ENCODE data around the gene ZNF524. TPM values are rescaled to one million over a fixed set of nuclear protein-coding genes. Genes with fewer than 3 reads are reported as not detected.
"Not testable (repeated sequence)": the region's sequence is repeated elsewhere in the genome, so short reads cannot be mapped to it uniquely, and the experiment has no call there.

The ZNF524 gene
- total RNA-seq, 1 experiment from 2014 or later = 5.5 TPM

DNA sequence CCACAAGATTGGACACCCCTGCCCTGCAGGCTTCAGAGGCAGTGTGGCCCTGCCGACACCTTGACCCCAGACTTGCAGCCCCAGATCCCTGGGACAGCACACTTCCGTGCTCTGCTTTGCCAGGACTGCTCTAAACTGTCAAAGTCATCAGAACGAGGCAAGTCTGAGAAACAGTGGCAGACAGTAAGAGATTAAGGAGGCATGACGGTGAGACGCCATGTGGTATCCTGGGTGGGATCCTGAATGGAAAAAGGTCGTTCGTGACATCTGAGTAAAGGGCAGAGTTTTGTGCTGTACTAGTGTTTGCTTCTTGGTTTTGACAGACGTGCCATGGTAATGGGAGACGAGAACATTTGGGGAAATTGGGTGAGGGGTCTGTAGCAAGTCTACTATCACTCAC lies 33.3 kb upstream of the ZNF524 start (continued):
- TF ChIP-seq, protein P1, sequence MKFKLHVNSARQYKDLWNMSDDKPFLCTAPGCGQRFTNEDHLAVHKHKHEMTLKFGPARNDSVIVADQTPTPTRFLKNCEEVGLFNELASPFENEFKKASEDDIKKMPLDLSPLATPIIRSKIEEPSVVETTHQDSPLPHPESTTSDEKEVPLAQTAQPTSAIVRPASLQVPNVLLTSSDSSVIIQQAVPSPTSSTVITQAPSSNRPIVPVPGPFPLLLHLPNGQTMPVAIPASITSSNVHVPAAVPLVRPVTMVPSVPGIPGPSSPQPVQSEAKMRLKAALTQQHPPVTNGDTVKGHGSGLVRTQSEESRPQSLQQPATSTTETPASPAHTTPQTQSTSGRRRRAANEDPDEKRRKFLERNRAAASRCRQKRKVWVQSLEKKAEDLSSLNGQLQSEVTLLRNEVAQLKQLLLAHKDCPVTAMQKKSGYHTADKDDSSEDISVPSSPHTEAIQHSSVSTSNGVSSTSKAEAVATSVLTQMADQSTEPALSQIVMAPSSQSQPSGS (CRISPR knock-in tag; IDR thresholded peaks at IDR 0.05; ENCODE audit: borderline replicate concordance, low read depth) = no peak
- TF ChIP-seq ZNF281 (CRISPR knock-in tag; IDR thresholded peaks at IDR 0.05) (no peak), FOXJ3 (CRISPR knock-in tag; IDR thresholded peaks at IDR 0.05; ENCODE audit: borderline replicate concordance) (no peak), NFATC4 (CRISPR knock-in tag; IDR thresholded peaks at IDR 0.05) (no peak), AFF4 (CRISPR knock-in tag; IDR thresholded peaks at IDR 0.05; ENCODE audit: borderline replicate concordance) (no peak), ZNF512 (CRISPR knock-in tag; IDR thresholded peaks at IDR 0.05; ENCODE audit: borderline replicate concordance) (no peak)
- TF ChIP-seq, protein P2, sequence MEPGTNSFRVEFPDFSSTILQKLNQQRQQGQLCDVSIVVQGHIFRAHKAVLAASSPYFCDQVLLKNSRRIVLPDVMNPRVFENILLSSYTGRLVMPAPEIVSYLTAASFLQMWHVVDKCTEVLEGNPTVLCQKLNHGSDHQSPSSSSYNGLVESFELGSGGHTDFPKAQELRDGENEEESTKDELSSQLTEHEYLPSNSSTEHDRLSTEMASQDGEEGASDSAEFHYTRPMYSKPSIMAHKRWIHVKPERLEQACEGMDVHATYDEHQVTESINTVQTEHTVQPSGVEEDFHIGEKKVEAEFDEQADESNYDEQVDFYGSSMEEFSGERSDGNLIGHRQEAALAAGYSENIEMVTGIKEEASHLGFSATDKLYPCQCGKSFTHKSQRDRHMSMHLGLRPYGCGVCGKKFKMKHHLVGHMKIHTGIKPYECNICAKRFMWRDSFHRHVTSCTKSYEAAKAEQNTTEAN (CRISPR knock-in tag; IDR thresholded peaks at IDR 0.05) = no peak
- TF ChIP-seq, protein P3, sequence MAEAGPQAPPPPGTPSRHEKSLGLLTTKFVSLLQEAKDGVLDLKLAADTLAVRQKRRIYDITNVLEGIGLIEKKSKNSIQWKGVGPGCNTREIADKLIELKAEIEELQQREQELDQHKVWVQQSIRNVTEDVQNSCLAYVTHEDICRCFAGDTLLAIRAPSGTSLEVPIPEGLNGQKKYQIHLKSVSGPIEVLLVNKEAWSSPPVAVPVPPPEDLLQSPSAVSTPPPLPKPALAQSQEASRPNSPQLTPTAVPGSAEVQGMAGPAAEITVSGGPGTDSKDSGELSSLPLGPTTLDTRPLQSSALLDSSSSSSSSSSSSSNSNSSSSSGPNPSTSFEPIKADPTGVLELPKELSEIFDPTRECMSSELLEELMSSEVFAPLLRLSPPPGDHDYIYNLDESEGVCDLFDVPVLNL (CRISPR knock-in tag; IDR thresholded peaks at IDR 0.05; ENCODE audit: borderline replicate concordance, low read depth) = no peak

GRCh38 chr19:55567708-55568328 lies 32.3 kb upstream of the ZNF524 start:
- no peaks in the 10 kb centered on the region for H3K4me1 Mint-ChIP-seq
- H3K4me3 Mint-ChIP-seq = no peak overlapping the region
- DNase-seq (ENCODE audit: low spot score) (no peak), ATAC-seq (no peak)
- CTCF ChIA-PET = no interaction called here
- TF ChIP-seq MYBL2 (CRISPR knock-in tag; IDR thresholded peaks at IDR 0.05) = no peak
- TF ChIP-seq, protein P4, sequence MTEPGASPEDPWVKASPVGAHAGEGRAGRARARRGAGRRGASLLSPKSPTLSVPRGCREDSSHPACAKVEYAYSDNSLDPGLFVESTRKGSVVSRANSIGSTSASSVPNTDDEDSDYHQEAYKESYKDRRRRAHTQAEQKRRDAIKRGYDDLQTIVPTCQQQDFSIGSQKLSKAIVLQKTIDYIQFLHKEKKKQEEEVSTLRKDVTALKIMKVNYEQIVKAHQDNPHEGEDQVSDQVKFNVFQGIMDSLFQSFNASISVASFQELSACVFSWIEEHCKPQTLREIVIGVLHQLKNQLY (CRISPR knock-in tag; IDR thresholded peaks at IDR 0.05) = no peak
- TF ChIP-seq CREB1 (CRISPR knock-in tag; IDR thresholded peaks at IDR 0.05) = no peak
- no peaks in the 10 kb centered on the region for H3K36me3 Mint-ChIP-seq
- 0 out of 2 replicates have a peak, but pooled peaks cover 3% of the 10 kb centered on the region for H3K9me3 Mint-ChIP-seq
- H3K27ac Mint-ChIP-seq = no peak overlapping the region
- POLR2A ChIA-PET = no interaction called here
- peaks cover 11% of the 10 kb centered on the region for H3K27me3 Mint-ChIP-seq (ENCODE audit: low read depth)

DNA sequence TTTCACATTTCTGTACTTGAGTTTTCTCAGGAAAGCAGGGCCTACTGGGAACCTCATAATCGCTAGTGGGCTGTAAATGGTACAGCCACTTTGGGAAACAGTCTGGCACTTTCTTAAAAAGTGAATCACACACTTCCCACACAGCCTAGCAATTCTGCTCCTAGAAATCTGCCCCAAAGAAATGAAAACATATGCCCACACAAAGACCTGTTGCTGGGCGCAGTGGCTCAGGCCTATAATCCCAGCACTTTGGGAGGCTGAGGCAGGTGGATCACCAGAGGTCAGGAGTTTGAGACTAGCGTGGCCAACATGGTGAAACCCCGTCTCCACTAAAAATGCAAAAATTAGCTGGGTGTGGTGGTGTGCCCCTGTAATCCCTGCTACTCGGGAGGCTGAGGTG lies 30.6 kb upstream of the ZNF524 start:
- H3K4me3 Mint-ChIP-seq, CTCF ChIA-PET, POLR2A ChIA-PET: not testable (repeated sequence)

More for the DNA sequence above, 30.6 kb upstream of the ZNF524 start:
- not testable (repeated sequence) for ATAC-seq; H3K4me1 Mint-ChIP-seq; H3K27me3 Mint-ChIP-seq (ENCODE audit: low read depth); H3K9me3 Mint-ChIP-seq; H3K27ac Mint-ChIP-seq; H3K36me3 Mint-ChIP-seq; DNase-seq (ENCODE audit: low spot score)

Data from WTC11 (cell line).